Choroid plexus epithelial cell (primary cell): Measurements from ENCODE around the gene ARHGAP22.

Experiments used
- DNase-seq: peaks from one replicate; pipeline ENCODE4 v3.0.0-alpha.2; 2010; ENCODE audit warnings: low read depth
- H3K4me3 ChIP-seq: 2 replicates; pipeline ENCODE4 v1.5.1; 2011; ENCODE audit warnings: low read depth, mild to moderate bottlenecking, control low read depth, low read length, moderate library complexity
- CTCF ChIP-seq: conservative IDR thresholded peaks from 2 replicates; pipeline ENCODE4 v1.5.1; 2011; ENCODE audit warnings: low read depth, mild to moderate bottlenecking, control low read depth, inconsistent platforms, low read length, moderate library complexity

The ARHGAP22 gene

GRCh38 chr10:48517911-48518811 is 86.7 kb downstream of the ARHGAP22 start:
- no peak for TF ChIP-seq CTCF
- no peak overlapping the region for H3K4me3 ChIP-seq
- peak; percentile 36 for DNase-seq

- TF ChIP-seq CTCF: no peak
- H3K4me3 ChIP-seq: no peak overlapping the region
- DNase-seq: no peak
Measured at GRCh38 chr10:48517482-48517881, 87.4 kb downstream of the ARHGAP22 start.

- TF ChIP-seq CTCF: no peak
- no peak overlapping the region for H3K4me3 ChIP-seq
- no peak for DNase-seq
Measured at GRCh38 chr10:48516911-48517310, 88.0 kb downstream of the ARHGAP22 start.

GRCh38 chr10:48514916-48515315 is 90.0 kb downstream of the ARHGAP22 start:
- DNase-seq: no peak
- no peak for TF ChIP-seq CTCF
- H3K4me3 ChIP-seq: no peak overlapping the region

GRCh38 chr10:48514255-48514654 is 90.6 kb downstream of the ARHGAP22 start:
- no peak overlapping the region for H3K4me3 ChIP-seq
- TF ChIP-seq CTCF: no peak
- no peak for DNase-seq

- H3K4me3 ChIP-seq: no peak overlapping the region
- TF ChIP-seq CTCF: no peak
- DNase-seq: no peak
Measured at GRCh38 chr10:48512861-48513260, 92.0 kb downstream of the ARHGAP22 start.

GRCh38 chr10:48511875-48512231 is 93.0 kb downstream of the ARHGAP22 start:
- DNase-seq: no peak
- no peak for TF ChIP-seq CTCF
- H3K4me3 ChIP-seq: no peak overlapping the region
